ENCODE results near the gene C1RL. TPM values are rescaled to one million over a fixed set of nuclear protein-coding genes. Genes with fewer than 3 reads are reported as not detected.
A peak's percentile ranks its signal among the peaks of the same experiment; 100 is the strongest.

The C1RL gene
- total RNA-seq, 4 donors from 2014 or later, result 64.8 to 159 (median 88.2) TPM

- peak overlapping the region in 2 of 4 donors; percentile 7 to 33 for H3K27ac ChIP-seq (replicated peaks in 1 of 4)
- H3K9me3 ChIP-seq, result no peaks in the 10 kb centered on the region
- TF ChIP-seq POLR2AphosphoS5 (IDR thresholded peaks at IDR 0.05), result no peak
- TF ChIP-seq CTCF (IDR thresholded peaks at IDR 0.05), result no peak
- H3K4me1 ChIP-seq, result peaks cover 7 to 20% (median 13%) of the 10 kb centered on the region in 4 donors
- H3K27me3 ChIP-seq, result no peaks in the 10 kb centered on the region
- no peak overlapping the region for H3K4me3 ChIP-seq
- WGBS, result 75% methylated on average over 7 of the region's 7 CpGs
- DNase-seq (ENCODE audit: extremely low spot score), result no peak
- H3K36me3 ChIP-seq, result peaks cover 0 to 2% (median 0%) of the 10 kb centered on the region in 4 donors
- intact Hi-C loops (cut with DNase I), result no loop called here
Measured at GRCh38 chr12:7122811-7123769, 14.1 kb upstream of the C1RL start.

- no peak overlapping the region for H3K4me3 ChIP-seq
- intact Hi-C loops (cut with DNase I), result no loop called here
- peaks cover 7 to 20% (median 12%) of the 10 kb centered on the region in 4 donors for H3K4me1 ChIP-seq
- no peak for TF ChIP-seq EP300 (IDR thresholded peaks at IDR 0.05)
- TF ChIP-seq CTCF (IDR thresholded peaks at IDR 0.05), result no peak
- TF ChIP-seq POLR2A (IDR thresholded peaks at IDR 0.05; ENCODE audit: low read depth), result no peak
- no peak for TF ChIP-seq POLR2AphosphoS5 (IDR thresholded peaks at IDR 0.05)
- no peak overlapping the region for H3K27ac ChIP-seq (replicated peaks in 1 of 4)
- no peaks in the 10 kb centered on the region for H3K9me3 ChIP-seq
- DNase-seq (ENCODE audit: extremely low spot score), result no peak
- WGBS, result 80% methylated on average over 1 of the region's 5 CpGs
- no peaks in the 10 kb centered on the region for H3K27me3 ChIP-seq
- H3K36me3 ChIP-seq, result peaks cover 0 to 18% (median 3%) of the 10 kb centered on the region in 4 donors
Measured at GRCh38 chr12:7121324-7121723, 12.3 kb upstream of the C1RL start.

- DNase-seq (ENCODE audit: extremely low spot score), result no peak
- Histone ChIP-seq H3K27me3 (no peaks in the 10 kb centered on the region), H3K4me1 (peaks cover 7 to 20% (median 12%) of the 10 kb centered on the region in 4 donors), H3K36me3 (peaks cover 0 to 30% (median 3%) of the 10 kb centered on the region in 4 donors), H3K9me3 (no peaks in the 10 kb centered on the region), H3K4me3 (no peak overlapping the region), H3K27ac (replicated peaks in 1 of 4) (no peak overlapping the region)
- 81% methylated on average over 3 of the region's 5 CpGs for WGBS
- TF ChIP-seq POLR2AphosphoS5 (IDR thresholded peaks at IDR 0.05), result no peak
- TF ChIP-seq EP300 (IDR thresholded peaks at IDR 0.05), result no peak
- no peak for TF ChIP-seq CTCF (IDR thresholded peaks at IDR 0.05)
- TF ChIP-seq POLR2A (IDR thresholded peaks at IDR 0.05; ENCODE audit: low read depth), result no peak
- intact Hi-C loops (cut with DNase I), result no loop called here
Measured at GRCh38 chr12:7120166-7120565, 11.2 kb upstream of the C1RL start.

GRCh38 chr12:7118881-7119280 is 9.9 kb upstream of the C1RL start:
- intact Hi-C loops (cut with DNase I), result no loop called here
- no peak overlapping the region for H3K27ac ChIP-seq (replicated peaks in 1 of 4)
- H3K36me3 ChIP-seq, result peaks cover 0 to 33% (median 3%) of the 10 kb centered on the region in 4 donors
- DNase-seq (ENCODE audit: extremely low spot score), result no peak
- WGBS, result 89% methylated on average over 3 of the region's 3 CpGs
- H3K27me3 ChIP-seq, result no peaks in the 10 kb centered on the region
- TF ChIP-seq CTCF (IDR thresholded peaks at IDR 0.05), result no peak
- no peak for TF ChIP-seq EP300 (IDR thresholded peaks at IDR 0.05)
- TF ChIP-seq POLR2A (IDR thresholded peaks at IDR 0.05; ENCODE audit: low read depth), result no peak
- TF ChIP-seq POLR2AphosphoS5 (IDR thresholded peaks at IDR 0.05), result no peak
- no peak overlapping the region for H3K4me3 ChIP-seq
- H3K4me1 ChIP-seq, result peaks cover 7 to 19% (median 12%) of the 10 kb centered on the region in 4 donors
- H3K9me3 ChIP-seq, result no peaks in the 10 kb centered on the region

Data from esophagus muscularis mucosa (tissue), 4 donors.